T-cell (primary cell): ENCODE results near the gene SDK1. TPM values are rescaled to one million over a fixed set of nuclear protein-coding genes. Genes with fewer than 3 reads are reported as not detected.

Experiments used
- ATAC-seq, 4 experiments: fragments of 200-7000 bp in 3 of 4; fragments of 150-1000 bp in 1 of 4; cut with Tn5 transposase; replicated peaks in 1 of 4; 1 replicate in 3 of 4; 2 replicates in 1 of 4; pipeline ENCODE4 v1.10.0; 2021; ENCODE audit warnings: moderate library complexity in 3 of 4, mild to moderate bottlenecking in 2 of 4, moderate number of reproducible peaks in 1 of 4
- CTCF ChIA-PET, 2 donors: fragments of 300-600 bp; sonication (Branson Sonifier 250); formaldehyde crosslinking; loops; one replicate each; lab custom pipeline; 2022; ENCODE audit warnings: antibody characterized with exemption in 2 of 2; lab: Charles Lee
- POLR2A ChIA-PET, 2 donors: fragments of 300-600 bp; sonication (Branson Sonifier 250); formaldehyde crosslinking; loops; one replicate each; lab custom pipeline; 2022; ENCODE audit warnings: antibody characterized with exemption in 2 of 2; lab: Charles Lee
- DNase-seq, 35 experiments: peaks; one replicate each; pipeline versions ENCODE4 v3.0.0 to v3.0.0-alpha.2; 2013 to 2023
- H3K27ac ChIP-seq: one replicate; pipeline ENCODE4 v1.5.1; 2013; ENCODE audit warnings: low read length
- H3K27me3 ChIP-seq, 2 experiments: replicated peaks in 1 of 2; 1 replicate in 1 of 2; 2 replicates in 1 of 2; pipeline versions ENCODE4 v1.6.1 to v1.7.0; 2013; ENCODE audit warnings: low read length in 1 of 2, mixed read lengths in 1 of 2; ENCODE audit not compliant: control insufficient read depth in 2 of 2, insufficient read depth in 2 of 2; ENCODE audit errors: extremely low read depth in 1 of 2
- H3K36me3 ChIP-seq, 2 donors: 1 replicate in 1 of 2; 2 replicates in 1 of 2; pipeline versions ENCODE4 v1.6.1 to v1.7.0; 2013; ENCODE audit warnings: low read length in 1 of 2; ENCODE audit not compliant: control insufficient read depth in 2 of 2, insufficient read depth in 1 of 2; ENCODE audit errors: extremely low read depth in 1 of 2
- H3K4me1 ChIP-seq, 2 experiments: 1 replicate in 1 of 2; 2 replicates in 1 of 2; pipeline versions ENCODE4 v1.6.1 to v1.7.0; 2013; ENCODE audit warnings: low read length in 2 of 2, mixed read lengths in 1 of 2; ENCODE audit not compliant: insufficient read depth in 2 of 2, control insufficient read depth in 1 of 2; ENCODE audit errors: extremely low read depth in 1 of 2
- H3K4me3 ChIP-seq, 2 donors: 1 replicate in 1 of 2; 2 replicates in 1 of 2; pipeline versions ENCODE4 v1.5.1 to v1.7.0; 2013; ENCODE audit warnings: mild to moderate bottlenecking in 2 of 2, low read length in 1 of 2, moderate library complexity in 1 of 2; ENCODE audit not compliant: control insufficient read depth in 1 of 2; ENCODE audit errors: extremely low read depth in 1 of 2
- H3K9me3 ChIP-seq: 2 replicates; pipeline ENCODE4 v1.7.0; 2013
- H3K27ac Mint-ChIP-seq, 2 donors: one replicate each; pipeline ENCODE4 v1.8.0; 2020 to 2021; ENCODE audit warnings: mild to moderate bottlenecking in 2 of 2, mixed read lengths in 2 of 2
- H3K27me3 Mint-ChIP-seq, 2 donors: one replicate each; pipeline ENCODE4 v1.8.0; 2021 to 2022; ENCODE audit warnings: mixed read lengths in 2 of 2
- H3K36me3 Mint-ChIP-seq: one replicate; pipeline ENCODE4 v1.8.0; 2021; ENCODE audit warnings: mixed read lengths
- H3K4me1 Mint-ChIP-seq, 3 donors: one replicate each; pipeline ENCODE4 v1.8.0; 2020 to 2022; ENCODE audit warnings: mixed read lengths in 3 of 3, mild to moderate bottlenecking in 1 of 3
- H3K4me3 Mint-ChIP-seq, 3 donors: one replicate each; pipeline ENCODE4 v1.8.0; 2020 to 2022; ENCODE audit warnings: mild to moderate bottlenecking in 3 of 3, mixed read lengths in 3 of 3, moderate library complexity in 3 of 3
- H3K9me3 Mint-ChIP-seq, 3 donors: one replicate each; pipeline ENCODE4 v1.8.0; 2020 to 2022; ENCODE audit warnings: mixed read lengths in 3 of 3
- WGBS: methylation state at CpG from one replicate; pipeline ENCODE4 v1.1.5; 2013; ENCODE audit warnings: missing lambda C conversion rate; ENCODE audit not compliant: insufficient coverage; 5-methylcytosine and 5-hydroxymethylcytosine counted together
- total RNA-seq, 35 experiments: library from RNA in 6 of 35; stranded (reverse) in 6 of 35; fragments of 120-200 nt in 1 of 35; gene quantifications; one replicate each; pipeline versions ENCODE4 v1.2.1 to v1.2.4 and lab custom pipeline; 2013 to 2026

The SDK1 gene
- total RNA-seq, 5 donors from 2014 or later (not counting 1 experiment from before 2014, with no cell fraction given) = 0.47 to 1.7 (median 0.63) TPM

- no peak for ATAC-seq
- Mint-ChIP-seq H3K9me3 (no peaks in the 10 kb centered on the region), H3K4me1 (no peaks in the 10 kb centered on the region), H3K27me3 (peaks cover 11 to 18% of the 10 kb centered on the region in 2 donors), H3K4me3 (no peak overlapping the region), H3K27ac (no peak overlapping the region), H3K36me3 (no peaks in the 10 kb centered on the region)
- H3K27me3 ChIP-seq = peaks cover 0 to 8% of the 10 kb centered on the region in 2 experiments
- no peaks in the 10 kb centered on the region for H3K36me3 ChIP-seq
- ChIA-PET POLR2A (no interaction called here), CTCF (no interaction called here)
- no peak for DNase-seq
- no peaks in the 10 kb centered on the region for H3K4me1 ChIP-seq
- 86% methylated on average over 9 of the region's 12 CpGs for WGBS
- no peak overlapping the region for H3K4me3 ChIP-seq
- no peaks in the 10 kb centered on the region for H3K9me3 ChIP-seq
- H3K27ac ChIP-seq = no peak overlapping the region
Measured at GRCh38 chr7:3380886-3381685, 80.0 kb downstream of the SDK1 start.

GRCh38 chr7:3386423-3387190, 85.6 kb downstream of the SDK1 start:
- H3K9me3 Mint-ChIP-seq = no peaks in the 10 kb centered on the region
- POLR2A ChIA-PET = no interaction called here
- Histone ChIP-seq H3K9me3 (no peaks in the 10 kb centered on the region), H3K4me3 (no peak overlapping the region), H3K4me1 (no peaks in the 10 kb centered on the region), H3K36me3 (no peaks in the 10 kb centered on the region), H3K27ac (no peak overlapping the region), H3K27me3 (no peaks in the 10 kb centered on the region)
- no peaks in the 10 kb centered on the region for H3K4me1 Mint-ChIP-seq
- no peak overlapping the region for H3K27ac Mint-ChIP-seq
- no peak for DNase-seq
- H3K36me3 Mint-ChIP-seq = no peaks in the 10 kb centered on the region
- no peak for ATAC-seq
- H3K4me3 Mint-ChIP-seq = no peak overlapping the region
- 0% methylated on average over 1 of the region's 5 CpGs for WGBS
- CTCF ChIA-PET = interaction anchor here in 1 of 2 donors (0.6 kb wide), 1 partner anchor 13 kb away, joined by 4 read pairs; no protein-coding TSS in a partner anchor
- H3K27me3 Mint-ChIP-seq = peaks cover 0 to 4% of the 10 kb centered on the region in 2 donors

- H3K36me3 Mint-ChIP-seq = no peaks in the 10 kb centered on the region
- WGBS = 87% methylated on average over 2 of the region's 3 CpGs
- H3K27ac Mint-ChIP-seq = no peak overlapping the region
- H3K4me1 ChIP-seq = no peaks in the 10 kb centered on the region
- H3K4me3 Mint-ChIP-seq = no peak overlapping the region
- ChIA-PET CTCF (interaction anchor here in 1 of 2 donors (0.5 kb wide), 1 partner anchor 1894 kb away, joined by 3 read pairs; no protein-coding TSS in a partner anchor), POLR2A (no interaction called here)
- H3K27ac ChIP-seq = no peak overlapping the region
- H3K4me1 Mint-ChIP-seq = no peaks in the 10 kb centered on the region
- H3K27me3 ChIP-seq = no peaks in the 10 kb centered on the region
- ATAC-seq = no peak
- DNase-seq = peak in 1 of 35 experiments; percentile 4
- H3K9me3 ChIP-seq = no peaks in the 10 kb centered on the region
- peaks cover 7 to 28% (median 18%) of the 10 kb centered on the region in 3 donors for H3K9me3 Mint-ChIP-seq
- no peak overlapping the region for H3K4me3 ChIP-seq
- H3K27me3 Mint-ChIP-seq = peaks cover 0 to 8% of the 10 kb centered on the region in 2 donors
- no peaks in the 10 kb centered on the region for H3K36me3 ChIP-seq
Measured at GRCh38 chr7:3393862-3394261, 92.8 kb downstream of the SDK1 start.

GRCh38 chr7:3397324-3397723, 96.3 kb downstream of the SDK1 start:
- Mint-ChIP-seq H3K4me1 (no peaks in the 10 kb centered on the region), H3K4me3 (no peak overlapping the region), H3K9me3 (peaks cover 8 to 32% (median 18%) of the 10 kb centered on the region in 3 donors), H3K36me3 (no peaks in the 10 kb centered on the region), H3K27ac (no peak overlapping the region), H3K27me3 (peaks cover 0 to 15% of the 10 kb centered on the region in 2 donors)
- Histone ChIP-seq H3K4me3 (no peak overlapping the region), H3K4me1 (no peaks in the 10 kb centered on the region), H3K27ac (no peak overlapping the region), H3K27me3 (peaks cover 0 to 2% of the 10 kb centered on the region in 2 experiments), H3K9me3 (no peaks in the 10 kb centered on the region), H3K36me3 (no peaks in the 10 kb centered on the region)
- no peak for ATAC-seq
- no CpG with 5 or more reads among the region's 3 CpGs for WGBS
- CTCF ChIA-PET = interaction anchor here in 1 of 2 donors (0.6 kb wide), 1 partner anchor 385 kb away, joined by 3 read pairs; no protein-coding TSS in a partner anchor
- POLR2A ChIA-PET = no interaction called here
- DNase-seq = no peak

- ChIA-PET CTCF (interaction anchor here in 1 of 2 donors (0.6 kb wide), 1 partner anchor 14 kb away, joined by 4 read pairs; no protein-coding TSS in a partner anchor), POLR2A (interaction anchor here in 1 of 2 donors (0.6 kb wide), 1 partner anchor 99 kb away, joined by 3 read pairs; no protein-coding TSS in a partner anchor)
- Histone ChIP-seq H3K36me3 (no peaks in the 10 kb centered on the region), H3K27ac (no peak overlapping the region), H3K9me3 (no peaks in the 10 kb centered on the region), H3K4me1 (no peaks in the 10 kb centered on the region), H3K27me3 (peaks cover 0 to 2% of the 10 kb centered on the region in 2 experiments), H3K4me3 (no peak overlapping the region)
- Mint-ChIP-seq H3K36me3 (no peaks in the 10 kb centered on the region), H3K4me3 (no peak overlapping the region), H3K9me3 (peaks cover 8 to 21% (median 12%) of the 10 kb centered on the region in 3 donors), H3K4me1 (no peaks in the 10 kb centered on the region), H3K27me3 (peaks cover 0 to 15% of the 10 kb centered on the region in 2 donors), H3K27ac (no peak overlapping the region)
- ATAC-seq (no peak), DNase-seq (peak in 1 of 35 experiments; percentile 24)
- 93% methylated on average over 2 of the region's 2 CpGs for WGBS
Measured at GRCh38 chr7:3399858-3400257, 98.8 kb downstream of the SDK1 start.

- CTCF ChIA-PET = no interaction called here
- Histone ChIP-seq H3K27me3 (peaks cover 0 to 2% of the 10 kb centered on the region in 2 experiments), H3K36me3 (no peaks in the 10 kb centered on the region), H3K27ac (no peak overlapping the region), H3K4me1 (peaks cover 4 to 6% of the 10 kb centered on the region in 2 experiments), H3K4me3 (no peak overlapping the region), H3K9me3 (no peaks in the 10 kb centered on the region)
- H3K36me3 Mint-ChIP-seq = no peaks in the 10 kb centered on the region
- H3K4me3 Mint-ChIP-seq = no peak overlapping the region
- peaks cover 0 to 17% of the 10 kb centered on the region in 2 donors for H3K27me3 Mint-ChIP-seq
- no peaks in the 10 kb centered on the region for H3K9me3 Mint-ChIP-seq
- ATAC-seq = no peak
- 100% methylated on average over 1 of the region's 1 CpG for WGBS
- no peak for DNase-seq
- H3K4me1 Mint-ChIP-seq = peaks cover 7 to 10% (median 7%) of the 10 kb centered on the region in 3 donors
- POLR2A ChIA-PET = no interaction called here
- no peak overlapping the region for H3K27ac Mint-ChIP-seq
Measured at GRCh38 chr7:3404501-3404900, 103.4 kb downstream of the SDK1 start.
